ENCODE measurements around the gene COIL.
"Not testable (repeated sequence)": the region's sequence is repeated elsewhere in the genome, so short reads cannot be mapped to it uniquely, and the experiment has no call there.

COIL gene

DNA sequence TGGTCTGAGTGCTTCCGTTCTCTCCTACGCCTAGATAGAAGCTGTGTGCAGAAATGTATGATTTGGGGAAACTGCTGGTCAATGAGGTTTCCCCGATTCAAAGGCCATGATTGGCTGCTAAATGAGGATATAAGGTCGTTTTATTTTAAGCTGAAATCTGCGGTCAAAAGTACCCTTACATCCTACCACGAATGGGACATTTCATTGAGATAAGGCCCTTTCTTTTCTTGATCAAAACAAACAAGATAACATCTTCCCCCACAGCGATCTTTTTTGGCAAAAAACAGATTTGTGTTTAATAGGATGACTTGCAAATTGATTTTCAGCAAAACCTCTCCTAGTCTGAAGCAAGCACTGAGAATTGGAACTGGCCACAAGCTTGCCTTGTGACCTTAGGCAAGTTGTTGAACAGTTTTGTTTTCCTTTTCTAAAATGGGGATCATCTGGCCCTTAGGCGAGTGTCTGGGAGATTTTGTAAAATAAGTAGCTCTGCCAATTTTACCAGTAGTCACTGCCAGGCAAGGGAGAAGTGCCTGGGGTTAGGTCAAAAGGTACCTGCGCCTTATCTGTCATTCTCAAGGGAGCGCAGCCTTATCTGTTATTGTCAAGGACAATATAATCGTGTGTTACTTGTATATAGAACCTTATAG, 17.7 kb upstream of the COIL start:
- no peak for DNase-seq

DNA sequence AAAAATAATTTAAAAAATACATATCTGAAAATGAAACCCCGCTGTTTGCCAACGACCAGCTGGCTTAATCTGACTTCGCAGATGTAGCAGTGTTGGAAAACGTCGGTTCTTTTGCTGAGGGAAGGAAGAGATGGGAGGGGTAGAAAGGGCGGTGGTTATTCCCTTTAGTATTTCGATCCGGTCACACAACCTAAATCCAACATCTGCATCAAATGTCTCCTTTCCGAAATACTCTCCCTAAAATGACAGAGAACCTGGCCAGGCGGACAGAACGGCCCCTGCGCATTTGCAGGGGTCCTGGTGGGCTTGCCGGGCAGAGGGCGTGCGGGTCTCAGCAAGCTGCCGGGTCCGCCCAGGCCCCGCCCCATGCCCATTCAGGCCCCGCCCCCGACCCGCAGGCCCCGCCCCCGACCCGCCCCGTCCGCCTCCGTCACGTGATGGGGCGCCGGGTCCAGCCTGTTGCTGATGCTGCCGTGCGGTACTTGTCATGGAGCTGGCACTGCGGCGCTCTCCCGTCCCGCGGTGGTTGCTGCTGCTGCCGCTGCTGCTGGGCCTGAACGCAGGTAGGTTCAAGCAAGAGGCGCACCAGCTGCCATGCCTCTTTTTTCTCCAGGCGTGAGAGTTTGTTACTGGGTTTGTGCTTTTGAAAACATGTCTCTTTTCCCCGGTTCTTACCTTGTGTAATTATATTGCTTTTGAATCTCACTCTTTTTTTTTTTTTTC, 17.0 kb upstream of the COIL start, which contains the start of gene SCPEP1:
Gene SCPEP1 (plus strand): TSS at position 459 of the 723 bp plus-strand sequence. CDS start 29 bp downstream, at position 488.
- DNase-seq: peak; percentile 75

DNA sequence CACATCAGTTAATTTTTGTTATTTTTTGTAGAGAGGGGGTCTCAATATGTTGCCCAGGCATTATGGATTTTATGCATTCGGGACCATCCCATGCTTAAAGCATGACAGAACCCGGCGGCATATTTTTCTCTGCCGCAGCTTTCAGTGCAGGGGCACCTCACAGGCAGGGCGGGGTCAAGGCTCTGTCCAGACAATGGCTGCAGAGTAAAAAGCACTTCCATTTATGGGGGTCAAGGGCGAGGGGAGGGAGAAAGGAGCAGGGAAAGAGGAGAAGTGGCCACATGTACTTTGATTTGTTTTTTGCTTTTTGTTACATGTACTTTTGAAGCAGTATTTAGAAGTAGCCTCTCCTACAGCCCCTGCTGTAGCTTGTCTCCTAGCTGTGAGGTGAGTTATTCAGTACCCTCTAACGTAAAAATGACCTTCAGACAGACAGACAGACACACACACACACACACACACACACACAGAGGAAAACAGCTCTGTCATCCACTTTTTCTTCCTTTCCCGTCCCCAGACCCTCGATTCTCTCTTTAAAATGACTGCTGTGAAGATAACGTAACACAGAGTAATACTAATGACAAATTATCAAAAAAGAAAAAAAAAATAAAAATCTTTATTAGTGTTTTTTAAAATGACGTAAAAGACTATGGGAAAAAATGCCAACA, 16.2 kb upstream of the COIL start:
- DNase-seq: no peak

DNA sequence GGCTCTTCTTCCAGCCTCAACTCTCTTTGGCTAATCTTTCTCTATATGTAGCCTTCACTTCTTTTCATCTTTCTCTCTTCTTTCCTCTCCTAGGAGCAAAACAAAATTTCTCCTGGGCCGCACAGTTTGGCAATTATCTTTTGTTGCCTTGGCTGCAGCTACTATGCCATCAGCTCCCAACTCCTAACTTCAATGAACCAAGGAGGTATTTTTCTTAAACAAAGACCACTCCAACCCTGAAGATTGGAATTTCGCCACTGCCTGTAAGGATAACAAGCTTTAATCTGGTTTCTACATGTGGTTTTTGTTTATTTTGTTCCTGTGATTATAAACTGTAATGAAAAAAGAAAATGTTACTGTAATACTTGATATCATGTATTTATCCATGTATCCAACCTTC, 14.8 kb upstream of the COIL start:
- DNase-seq: no peak

DNA sequence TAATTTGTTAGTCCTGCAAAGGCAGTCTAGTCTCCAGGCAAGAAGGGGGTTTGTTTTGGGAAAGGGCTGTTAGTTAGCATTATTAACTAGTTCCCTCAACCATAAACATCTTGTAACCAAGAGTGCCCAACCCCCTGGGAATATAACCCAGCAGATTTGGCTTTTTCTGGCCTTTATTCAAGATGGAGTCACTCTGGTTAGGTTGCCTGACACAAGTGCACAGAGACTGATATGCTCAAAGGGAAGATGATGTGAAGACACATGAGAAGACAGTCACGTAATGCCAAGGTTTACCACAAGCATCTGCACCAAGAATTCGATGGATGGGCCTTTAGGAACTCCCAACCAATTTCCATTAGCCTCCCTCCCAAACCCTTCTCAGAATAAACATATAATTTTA, 13.2 kb upstream of the COIL start:
- no peak for DNase-seq

DNA sequence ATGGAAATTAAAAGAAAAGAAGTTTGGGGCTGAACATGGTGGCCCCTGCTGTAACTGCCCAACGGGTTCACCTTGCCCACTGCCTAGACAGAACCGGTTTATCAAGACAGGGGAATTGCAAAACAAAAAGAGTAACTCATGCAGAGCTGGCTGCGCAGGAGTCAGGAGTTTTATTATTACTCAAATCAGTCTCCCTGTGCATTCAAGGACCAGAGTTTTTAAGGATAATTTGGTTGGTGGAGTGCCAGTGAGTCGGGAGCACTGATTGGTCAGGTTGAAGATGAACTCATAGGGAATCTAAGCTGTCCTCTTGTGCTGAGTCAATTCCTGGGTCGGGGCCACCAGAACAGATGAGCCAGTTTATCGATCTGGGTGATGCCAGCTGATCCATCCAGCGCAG, 12.7 kb upstream of the COIL start:
- no peak for DNase-seq

DNA sequence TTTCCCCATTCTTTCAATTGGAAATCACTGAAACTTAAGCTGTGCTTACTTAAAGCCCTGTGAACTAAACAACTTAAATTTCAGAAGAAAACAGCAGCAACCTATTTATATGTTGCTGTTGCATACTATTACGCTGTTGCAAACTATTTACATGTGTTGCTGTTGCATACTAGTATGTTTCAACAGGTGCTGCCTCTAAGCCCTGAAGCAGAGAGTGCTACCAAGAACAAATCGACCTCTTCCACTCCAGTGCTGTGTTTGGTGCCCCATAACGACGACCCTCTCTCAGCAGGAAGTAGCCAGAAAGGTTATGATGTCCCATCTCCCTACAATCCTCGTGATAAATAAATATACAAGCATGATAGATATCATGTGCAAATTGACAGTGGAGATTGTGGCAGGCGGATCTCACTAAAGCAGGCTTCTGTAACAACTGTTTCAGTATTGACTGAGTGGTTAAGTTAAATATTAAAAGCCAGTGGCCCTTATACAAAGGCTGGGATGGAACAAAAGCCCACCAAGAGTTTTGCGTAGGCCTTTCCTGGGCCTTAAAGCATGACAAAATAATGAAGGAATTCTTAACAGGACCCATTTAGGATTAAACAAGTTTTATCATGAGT, 11.4 kb upstream of the COIL start:
- no peak for DNase-seq

DNA sequence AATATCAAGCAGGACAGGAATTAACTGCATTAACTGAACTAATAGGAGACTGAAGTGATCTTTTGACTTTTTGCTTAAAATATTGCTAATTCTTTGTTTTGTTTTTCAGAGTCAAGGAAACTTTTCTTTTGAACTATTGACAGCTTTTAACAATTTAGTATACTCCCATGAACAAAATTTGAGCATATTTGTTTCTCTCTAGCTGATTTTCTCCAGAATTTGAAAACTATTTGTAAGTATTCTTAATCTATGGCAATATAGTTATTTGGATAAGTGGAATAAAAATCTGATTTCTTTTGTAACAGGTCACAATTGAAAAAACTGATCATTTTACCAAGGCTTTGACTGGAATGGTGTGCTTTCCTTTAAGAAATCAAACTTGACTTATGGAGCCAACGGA, 10.1 kb upstream of the COIL start:
- no peak for DNase-seq

DNA sequence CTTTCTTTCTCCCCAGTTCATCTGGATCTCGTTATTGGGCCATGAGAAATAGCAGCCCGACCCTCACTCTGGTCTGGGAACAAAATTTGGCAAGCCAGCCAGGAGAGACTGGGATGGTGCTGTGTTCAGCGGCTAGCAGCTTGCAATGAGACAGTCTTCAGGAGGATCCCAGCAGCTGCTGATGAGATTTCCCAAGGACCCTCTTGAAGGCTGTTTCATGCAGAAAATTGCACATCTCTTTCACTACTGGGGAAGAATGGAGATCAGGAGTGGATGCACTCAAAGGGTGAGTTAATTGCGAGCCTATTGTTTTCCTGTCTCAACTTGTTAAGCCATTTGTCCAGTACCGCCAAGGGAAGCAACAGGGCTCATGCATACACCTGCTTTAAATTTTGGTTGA, 5.5 kb upstream of the COIL start:
- no peak for DNase-seq

DNA sequence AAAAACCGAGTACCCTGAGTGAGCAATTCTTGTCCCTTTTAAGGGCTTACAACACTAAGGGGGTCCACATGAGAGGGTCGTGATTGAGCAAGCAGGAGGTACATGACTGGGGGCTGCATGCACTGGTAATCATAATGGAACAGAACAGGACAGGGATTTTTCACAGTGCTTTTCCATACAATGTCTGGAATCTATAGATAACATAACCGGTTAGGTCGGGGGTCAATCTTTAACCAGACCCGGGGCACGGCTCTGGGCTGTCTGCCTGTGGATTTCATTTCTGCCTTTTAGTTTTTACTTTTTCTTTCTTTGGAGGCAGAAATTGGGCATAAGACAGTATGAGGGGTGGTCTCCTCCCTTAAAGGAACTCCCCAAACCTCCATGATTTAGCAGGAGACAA, 4.8 kb upstream of the COIL start:
- DNase-seq: not testable (repeated sequence)

DNA sequence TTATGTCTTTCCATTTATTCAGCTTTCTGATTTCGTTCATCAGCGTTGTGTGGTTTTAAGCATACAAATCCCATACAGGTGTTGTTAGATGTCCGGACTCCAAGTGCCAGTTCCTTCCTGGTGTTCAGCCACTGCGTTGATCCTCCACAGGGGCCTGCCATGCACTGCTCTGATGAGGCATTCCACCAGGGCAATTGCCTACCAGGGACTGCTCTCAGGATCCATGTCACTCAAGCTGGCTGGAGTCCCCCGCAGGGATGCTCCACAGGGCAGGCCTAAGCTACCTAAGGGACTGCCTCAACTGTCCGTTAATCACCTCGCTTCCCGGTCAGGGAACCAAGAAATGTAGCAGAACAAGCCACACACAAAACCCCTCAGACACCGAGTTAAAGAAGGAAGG, 4.4 kb upstream of the COIL start:
- DNase-seq: not testable (repeated sequence)

DNA sequence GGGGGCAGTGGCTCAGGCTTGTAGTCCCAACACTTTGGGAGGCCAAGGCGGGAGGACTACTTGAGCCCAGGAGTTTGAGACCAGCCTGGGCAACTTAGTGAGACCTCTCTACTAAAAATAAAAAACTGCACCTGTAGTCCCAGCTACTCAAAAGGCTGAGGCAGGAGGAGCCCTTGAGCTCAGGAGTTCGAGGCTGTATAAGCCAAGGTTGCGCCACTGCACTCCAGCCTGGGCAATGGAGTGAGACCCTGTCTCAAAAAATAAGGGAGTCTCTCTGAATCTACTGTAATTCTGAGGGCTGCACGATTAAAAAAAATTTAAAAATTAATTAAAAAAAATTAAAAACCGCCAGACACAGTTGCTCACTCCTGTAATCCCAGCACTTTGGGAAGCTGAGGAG, 3.9 kb downstream of the COIL start:
- no peak for DNase-seq

DNA sequence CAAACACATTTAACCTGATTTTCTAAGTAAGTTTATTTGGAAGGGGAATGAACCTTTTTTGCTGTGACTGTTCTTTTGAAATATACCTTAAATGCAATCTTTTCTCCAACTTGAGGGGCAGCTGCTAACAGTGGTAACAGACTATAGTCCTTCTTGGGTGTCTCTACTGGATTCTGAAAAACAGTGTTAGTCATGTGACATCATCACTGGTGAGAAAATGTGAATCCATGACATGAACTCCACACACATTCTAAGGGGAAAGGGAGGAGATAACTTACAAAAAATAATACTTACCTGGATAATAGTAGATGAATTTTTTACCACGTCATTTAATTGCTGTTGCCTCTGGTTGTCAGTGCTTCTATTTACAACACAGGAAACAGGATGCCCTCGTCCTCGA, 11.3 kb downstream of the COIL start:
- no peak for DNase-seq

DNA sequence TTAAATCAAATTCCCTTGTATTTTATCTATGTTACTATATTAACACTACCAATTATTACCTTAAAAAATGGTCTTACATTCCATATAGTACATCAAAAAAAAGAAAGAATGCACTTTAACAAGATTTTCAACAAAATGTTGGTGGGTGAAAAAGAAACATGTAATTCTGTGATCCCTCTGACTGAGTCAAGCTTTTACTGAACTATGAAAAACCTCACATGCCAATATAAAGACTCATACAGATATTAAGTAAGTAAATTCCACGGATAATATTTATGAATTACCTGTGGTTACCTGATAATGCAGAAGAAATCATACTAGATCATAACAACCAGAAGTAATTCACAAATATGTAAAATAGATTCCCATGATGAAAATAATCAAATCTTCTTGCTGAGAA, 12.4 kb downstream of the COIL start:
- no peak for DNase-seq

DNA sequence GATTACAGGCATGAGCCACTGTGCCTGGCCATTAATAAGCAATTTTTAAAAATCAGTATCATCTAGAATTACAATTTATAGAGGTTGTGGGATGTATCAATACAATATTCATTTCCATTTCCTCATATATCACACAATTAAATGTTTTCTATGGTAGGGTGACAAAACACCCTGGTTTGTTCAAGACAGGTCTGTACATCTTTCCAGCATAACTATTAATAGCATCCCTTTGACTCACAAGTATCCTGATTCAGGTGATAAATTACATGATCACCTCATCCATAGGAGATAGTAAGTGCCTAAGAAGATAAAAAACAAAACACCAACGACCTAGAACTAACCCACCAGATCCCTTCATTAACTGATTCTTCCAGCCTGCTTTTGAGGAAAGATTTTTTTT, 13.1 kb downstream of the COIL start:
- no peak for DNase-seq

DNA sequence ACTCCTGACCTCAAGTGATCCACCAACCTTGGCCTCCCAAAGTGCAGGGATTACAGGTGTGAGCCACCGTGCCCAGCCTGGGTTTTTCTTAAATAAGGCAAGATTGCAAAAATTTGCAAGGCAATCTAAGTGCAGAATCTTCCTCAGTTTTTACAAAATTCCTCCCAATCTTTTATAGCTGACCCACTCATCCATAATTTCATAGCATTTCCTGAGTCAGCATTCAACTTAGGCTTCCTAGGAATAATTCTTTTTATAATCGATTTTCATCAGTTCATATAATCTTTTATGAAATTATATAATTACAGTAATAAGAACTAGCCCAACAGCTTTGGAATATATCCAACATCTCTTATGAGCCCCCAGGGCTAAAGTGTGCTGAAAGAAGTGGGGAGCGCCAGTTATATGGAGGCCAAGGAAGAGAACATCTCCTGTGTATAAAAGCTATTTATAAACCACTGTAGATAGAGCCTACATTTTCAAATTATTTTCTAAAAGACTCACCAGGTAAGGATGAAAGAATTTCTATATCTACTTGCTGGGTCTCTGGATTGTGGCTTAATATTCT, 14.8 kb downstream of the COIL start:
- no peak for DNase-seq

DNA sequence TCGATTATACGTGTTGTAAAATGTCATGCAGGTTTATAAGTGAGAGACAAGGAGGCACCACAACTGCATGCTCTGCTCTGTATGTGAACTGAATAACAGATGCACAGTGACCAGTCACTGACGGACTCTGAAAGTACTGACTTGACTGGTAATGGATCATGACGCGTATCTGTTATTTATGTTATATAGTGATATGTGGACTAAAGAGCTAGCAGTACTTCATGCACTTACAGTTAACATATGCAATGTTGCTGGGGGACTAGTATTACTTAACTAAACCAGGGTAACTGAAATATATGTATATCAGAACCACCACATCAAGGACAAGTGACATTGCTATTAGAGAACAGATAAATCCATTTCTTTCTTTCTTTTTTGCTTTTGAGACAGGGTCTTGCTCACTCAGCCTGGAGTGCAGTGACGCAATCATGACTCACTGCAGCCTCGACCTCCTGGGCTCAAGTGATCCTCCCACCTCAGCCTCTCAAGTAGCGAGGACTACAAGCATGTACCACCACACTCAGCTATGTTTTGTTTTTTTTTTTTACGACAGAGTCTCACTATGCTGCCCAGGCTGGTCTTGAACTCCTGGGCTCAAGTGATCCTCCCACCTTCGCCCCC, 17.2 kb downstream of the COIL start:
- DNase-seq: no peak

DNA sequence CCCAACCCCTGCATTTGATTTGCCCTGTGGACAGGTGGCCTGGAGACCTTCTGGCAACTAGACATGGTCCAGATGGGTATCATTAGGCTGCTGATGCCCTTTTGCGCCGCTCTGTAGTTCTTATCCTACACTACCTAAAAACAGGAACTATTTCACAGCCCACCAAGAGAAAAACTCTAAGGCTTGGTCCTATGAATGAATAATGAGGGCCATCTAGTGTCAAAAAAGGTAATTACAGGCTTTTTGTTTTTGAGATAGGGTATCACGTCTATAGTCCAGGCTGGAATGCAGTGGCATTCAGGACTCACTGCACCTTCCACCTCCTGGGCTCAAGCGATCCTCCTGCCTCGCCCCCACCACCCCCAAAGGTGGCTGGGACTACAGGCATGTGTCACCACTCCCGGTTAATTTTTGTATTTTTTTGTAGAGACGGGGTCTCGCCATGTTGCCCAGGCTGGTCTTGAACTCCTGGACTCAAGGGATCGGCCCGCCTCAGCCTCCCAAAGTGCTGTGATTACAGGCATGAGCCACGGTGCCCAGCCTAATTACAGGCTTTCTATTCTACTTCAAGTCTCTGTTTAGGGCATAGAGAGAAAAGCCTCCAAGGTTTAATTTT, 20.9 kb downstream of the COIL start:
- no peak for DNase-seq

DNA sequence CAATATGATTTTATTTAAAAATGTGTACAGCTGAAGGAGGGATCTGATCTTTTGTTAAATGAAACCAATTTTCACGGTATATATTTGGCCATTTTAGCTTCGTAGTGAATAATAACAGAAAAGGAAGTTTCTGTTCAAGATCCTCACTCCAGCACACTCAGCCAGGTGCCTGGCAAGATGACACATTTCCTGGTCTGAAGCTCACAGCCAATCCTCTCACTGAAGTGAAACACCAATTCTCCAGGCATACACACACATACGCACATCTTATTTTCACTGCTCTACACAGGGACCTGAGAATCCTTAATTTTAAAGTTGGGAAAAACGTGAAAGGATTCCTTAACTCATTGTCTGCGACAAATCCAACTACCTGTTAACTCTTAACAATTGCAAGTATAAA, 22.6 kb downstream of the COIL start:
- not testable (repeated sequence) for DNase-seq

DNA sequence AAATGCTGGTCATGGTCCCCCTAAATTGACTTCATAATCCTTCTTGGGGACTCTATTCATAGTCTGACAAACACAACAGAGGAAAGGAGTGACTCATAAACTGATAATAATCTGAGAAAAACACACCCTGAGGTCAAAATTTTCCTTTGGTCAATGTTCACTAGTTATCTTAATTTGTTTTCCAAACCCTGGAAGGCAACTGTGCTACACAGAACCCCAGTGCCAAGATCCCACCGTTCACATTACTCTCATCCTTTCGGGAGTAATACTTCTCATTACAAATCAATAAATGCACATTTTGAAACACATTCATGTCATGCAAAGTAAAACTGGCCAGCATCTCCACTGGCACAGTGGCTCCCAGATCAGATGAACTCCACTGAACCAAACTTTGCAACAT, 23.2 kb downstream of the COIL start:
- DNase-seq: no peak

DNA sequence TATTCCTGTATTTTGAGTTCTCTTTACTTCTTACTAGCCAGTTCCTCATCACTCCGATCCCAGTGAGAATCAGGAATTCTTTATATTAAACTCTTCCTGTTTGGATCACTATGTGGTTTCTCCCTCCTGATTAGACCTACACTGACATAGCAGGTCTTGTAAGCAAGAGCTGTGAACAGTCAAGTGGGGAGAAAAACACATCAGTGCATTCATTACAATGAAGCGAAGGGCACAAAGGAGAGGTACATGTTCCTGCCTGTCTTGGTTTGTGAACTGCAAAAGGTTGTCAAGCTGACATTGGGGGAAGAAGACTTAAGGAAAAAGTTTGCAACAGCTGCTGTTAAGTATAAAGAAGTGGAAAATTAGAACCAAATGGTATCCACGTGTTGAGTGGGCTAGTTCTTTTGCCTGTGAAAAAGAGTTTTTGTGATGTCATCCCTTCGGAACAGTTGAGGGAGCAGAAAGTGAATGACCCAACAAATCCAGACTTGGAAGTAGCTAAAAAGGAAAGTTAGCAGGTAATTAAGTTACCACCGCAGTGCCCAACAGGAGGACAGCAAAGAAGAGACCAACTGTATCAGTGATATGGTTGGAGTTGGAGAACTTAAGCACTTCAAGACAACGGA, 24.0 kb downstream of the COIL start:
- DNase-seq: no peak

DNA sequence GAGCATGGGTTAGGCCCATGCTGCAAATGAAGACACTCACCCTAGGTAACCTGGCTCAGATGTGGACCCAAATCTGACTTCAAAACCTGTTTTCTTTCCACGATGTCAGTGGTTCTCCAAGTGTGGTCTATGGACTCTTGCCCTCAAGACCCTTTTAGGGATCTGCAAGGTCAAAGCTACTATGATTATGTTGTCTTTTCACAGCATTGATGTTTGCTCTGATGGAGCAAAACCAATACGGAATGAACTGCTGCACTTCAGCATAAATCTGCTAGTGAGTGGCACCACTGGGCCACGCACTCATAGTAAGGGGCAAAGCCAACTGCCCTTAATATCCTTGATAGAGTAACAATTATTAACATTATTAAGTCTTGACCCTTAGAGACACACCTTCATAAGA, 25.4 kb downstream of the COIL start:
- no peak for DNase-seq

All from activated T-cell treated with anti-CD3 and anti-CD28 coated beads for 4 hours (primary cell).